ENCODE measurements around the gene LYG1.
"Not testable (repeated sequence)": the region's sequence is repeated elsewhere in the genome, so short reads cannot be mapped to it uniquely, and the experiment has no call there.

LYG1 gene

GRCh38 chr2:99301097-99301496 lies at the start of gene LYG1:
TSS of gene LYG1 (minus strand) at chr2:99301197. CDS start at chr2:99295670, 5,527 bp downstream.
- not testable (repeated sequence) for DNase-seq

GRCh38 chr2:99350194-99350593 lies 49.2 kb upstream of the LYG1 start:
- DNase-seq = no peak

- DNase-seq = no peak
Observed at GRCh38 chr2:99348173-99348572, 47.2 kb upstream of the LYG1 start.

GRCh38 chr2:99346218-99346617 lies 45.2 kb upstream of the LYG1 start:
- no peak for DNase-seq

GRCh38 chr2:99345446-99345845 lies 44.4 kb upstream of the LYG1 start:
- DNase-seq = not testable (repeated sequence)

- DNase-seq = no peak
Observed at GRCh38 chr2:99342536-99342935, 41.5 kb upstream of the LYG1 start.

- DNase-seq = no peak
Observed at GRCh38 chr2:99340669-99341236, 39.8 kb upstream of the LYG1 start.

- DNase-seq = no peak
Observed at GRCh38 chr2:99338029-99338585, 37.1 kb upstream of the LYG1 start.

GRCh38 chr2:99337113-99338028 lies 36.4 kb upstream of the LYG1 start, which contains the start of gene EIF5B:
TSS of gene EIF5B (plus strand) at chr2:99337389. CDS start at chr2:99337555, 166 bp downstream.
- peak; percentile 96 for DNase-seq

- no peak for DNase-seq
Observed at GRCh38 chr2:99336804-99337112, 35.8 kb upstream of the LYG1 start.

- DNase-seq = peak; percentile 100
Observed at GRCh38 chr2:99335911-99336803, 35.2 kb upstream of the LYG1 start, which contains the start of gene TXNDC9. TSS of gene TXNDC9 (minus strand) at chr2:99336333. CDS start at chr2:99333210, 3,123 bp downstream.

GRCh38 chr2:99325384-99325783 lies 24.4 kb upstream of the LYG1 start:
- DNase-seq = no peak

GRCh38 chr2:99317873-99318200 lies 16.8 kb upstream of the LYG1 start:
- DNase-seq = not testable (repeated sequence)

GRCh38 chr2:99317161-99317872 lies 16.3 kb upstream of the LYG1 start:
- DNase-seq = no peak

- no peak for DNase-seq
Observed at GRCh38 chr2:99299580-99299979, 1.4 kb downstream of the LYG1 start.

- peak; percentile 27 for DNase-seq
Observed at GRCh38 chr2:99297994-99298393, 3.0 kb downstream of the LYG1 start.

- no peak for DNase-seq
Observed at GRCh38 chr2:99285526-99285925, 15.5 kb downstream of the LYG1 start.

GRCh38 chr2:99279969-99280695 lies 20.9 kb downstream of the LYG1 start:
- DNase-seq = no peak

- peak; percentile 98 for DNase-seq
Observed at GRCh38 chr2:99278793-99279291, 22.2 kb downstream of the LYG1 start.

GRCh38 chr2:99278195-99278765 lies 22.7 kb downstream of the LYG1 start:
- DNase-seq = not testable (repeated sequence)

- no peak for DNase-seq
Observed at GRCh38 chr2:99275882-99276281, 25.1 kb downstream of the LYG1 start.
